HFFc6 (cell line): ENCODE measurements around the gene MYO9B. TPM values are rescaled to one million over a fixed set of nuclear protein-coding genes. Genes with fewer than 3 reads are reported as not detected.

Experiments used
- DNase-seq: peaks from one replicate; pipeline ENCODE4 v3.0.0-alpha.2; 2018
- H3K27ac Mint-ChIP-seq: 2 replicates; pipeline ENCODE4 v1.8.0; 2020; ENCODE audit warnings: mild to moderate bottlenecking, mixed read lengths
- H3K27me3 Mint-ChIP-seq: 2 replicates; pipeline ENCODE4 v1.8.0; 2021; ENCODE audit warnings: mild to moderate bottlenecking, moderate library complexity, mixed read lengths; ENCODE audit not compliant: insufficient read depth
- H3K36me3 Mint-ChIP-seq: 2 replicates; pipeline ENCODE4 v1.8.0; 2021; ENCODE audit warnings: low read depth, mixed read lengths
- H3K4me1 Mint-ChIP-seq: 2 replicates; pipeline ENCODE4 v1.8.0; 2020; ENCODE audit warnings: low read depth, mixed read lengths
- H3K4me3 Mint-ChIP-seq: 2 replicates; pipeline ENCODE4 v1.8.0; 2020; ENCODE audit warnings: mild to moderate bottlenecking, moderate library complexity, mixed read lengths
- H3K9me3 Mint-ChIP-seq: 2 replicates; pipeline ENCODE4 v1.8.0; 2020; ENCODE audit warnings: mild to moderate bottlenecking, mixed read lengths
- total RNA-seq, 6 experiments: library from RNA; stranded (reverse); fragmentation: NEBNext Ultra II Directional; extraction: Animal tissue kit (Norgen Biotek cat#: 25700); gene quantifications; 2 replicates in 1 of 6; 3 replicates in 5 of 6; pipeline ENCODE4 v1.2.3, GENCODE V29; 2021
- TF ChIP-seq, protein P1 (sequence below): fragments of 200-600 bp; sonication (generic); IDR thresholded peaks from 2 replicates; pipeline ENCODE4 v1.5.0; 2021; ENCODE audit warnings: antibody characterized with exemption, mild to moderate bottlenecking

The MYO9B gene
- total RNA-seq, 6 experiments from 2014 or later, result 81.2 to 89.0 (median 83.4) TPM

DNA sequence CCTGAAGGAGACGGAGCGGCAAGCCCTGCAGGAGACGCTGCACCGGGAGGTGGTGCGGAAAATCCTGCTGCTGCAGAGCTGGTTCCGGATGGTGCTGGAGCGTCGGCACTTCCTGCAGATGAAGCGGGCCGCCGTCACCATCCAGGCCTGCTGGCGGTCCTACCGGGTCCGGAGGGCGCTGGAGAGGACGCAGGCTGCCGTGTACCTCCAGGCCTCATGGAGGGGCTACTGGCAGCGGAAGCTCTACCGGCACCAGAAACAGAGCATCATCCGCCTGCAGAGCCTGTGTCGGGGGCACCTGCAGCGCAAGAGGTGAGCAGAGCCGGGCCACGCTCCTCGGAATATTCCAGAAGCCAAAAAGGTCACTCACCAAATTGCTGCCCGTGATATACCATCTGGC is 117.2 kb downstream of the MYO9B start:
- Mint-ChIP-seq H3K4me3 (no peak overlapping the region), H3K4me1 (no peaks in the 10 kb centered on the region), H3K27me3 (peaks cover 2% of the 10 kb centered on the region), H3K27ac (no peak overlapping the region), H3K36me3 (peaks cover 25% of the 10 kb centered on the region), H3K9me3 (no peaks in the 10 kb centered on the region)
- no peak for DNase-seq
- TF ChIP-seq, protein P1, sequence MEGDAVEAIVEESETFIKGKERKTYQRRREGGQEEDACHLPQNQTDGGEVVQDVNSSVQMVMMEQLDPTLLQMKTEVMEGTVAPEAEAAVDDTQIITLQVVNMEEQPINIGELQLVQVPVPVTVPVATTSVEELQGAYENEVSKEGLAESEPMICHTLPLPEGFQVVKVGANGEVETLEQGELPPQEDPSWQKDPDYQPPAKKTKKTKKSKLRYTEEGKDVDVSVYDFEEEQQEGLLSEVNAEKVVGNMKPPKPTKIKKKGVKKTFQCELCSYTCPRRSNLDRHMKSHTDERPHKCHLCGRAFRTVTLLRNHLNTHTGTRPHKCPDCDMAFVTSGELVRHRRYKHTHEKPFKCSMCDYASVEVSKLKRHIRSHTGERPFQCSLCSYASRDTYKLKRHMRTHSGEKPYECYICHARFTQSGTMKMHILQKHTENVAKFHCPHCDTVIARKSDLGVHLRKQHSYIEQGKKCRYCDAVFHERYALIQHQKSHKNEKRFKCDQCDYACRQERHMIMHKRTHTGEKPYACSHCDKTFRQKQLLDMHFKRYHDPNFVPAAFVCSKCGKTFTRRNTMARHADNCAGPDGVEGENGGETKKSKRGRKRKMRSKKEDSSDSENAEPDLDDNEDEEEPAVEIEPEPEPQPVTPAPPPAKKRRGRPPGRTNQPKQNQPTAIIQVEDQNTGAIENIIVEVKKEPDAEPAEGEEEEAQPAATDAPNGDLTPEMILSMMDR, result no peak

DNA sequence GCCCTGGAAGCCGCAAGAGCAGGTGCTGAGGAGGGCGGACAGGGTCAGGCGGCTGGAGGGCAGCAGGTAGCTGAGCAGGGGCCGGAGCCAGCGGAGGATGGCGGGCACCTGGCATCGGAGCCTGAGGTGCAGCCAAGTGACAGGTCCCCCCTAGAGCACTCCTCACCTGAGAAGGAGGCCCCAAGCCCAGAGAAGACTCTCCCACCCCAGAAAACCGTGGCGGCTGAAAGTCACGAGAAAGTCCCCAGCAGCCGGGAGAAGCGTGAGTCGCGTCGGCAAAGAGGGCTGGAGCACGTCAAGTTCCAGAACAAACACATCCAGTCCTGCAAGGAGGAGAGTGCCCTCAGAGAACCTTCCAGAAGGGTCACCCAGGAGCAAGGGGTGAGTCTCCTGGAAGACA is 119.0 kb downstream of the MYO9B start:
- TF ChIP-seq, protein P1, result no peak
- Mint-ChIP-seq H3K27ac (no peak overlapping the region), H3K4me3 (no peak overlapping the region), H3K27me3 (peaks cover 2% of the 10 kb centered on the region), H3K36me3 (peaks cover 38% of the 10 kb centered on the region), H3K4me1 (no peaks in the 10 kb centered on the region), H3K9me3 (no peaks in the 10 kb centered on the region)
- DNase-seq, result no peak

DNA sequence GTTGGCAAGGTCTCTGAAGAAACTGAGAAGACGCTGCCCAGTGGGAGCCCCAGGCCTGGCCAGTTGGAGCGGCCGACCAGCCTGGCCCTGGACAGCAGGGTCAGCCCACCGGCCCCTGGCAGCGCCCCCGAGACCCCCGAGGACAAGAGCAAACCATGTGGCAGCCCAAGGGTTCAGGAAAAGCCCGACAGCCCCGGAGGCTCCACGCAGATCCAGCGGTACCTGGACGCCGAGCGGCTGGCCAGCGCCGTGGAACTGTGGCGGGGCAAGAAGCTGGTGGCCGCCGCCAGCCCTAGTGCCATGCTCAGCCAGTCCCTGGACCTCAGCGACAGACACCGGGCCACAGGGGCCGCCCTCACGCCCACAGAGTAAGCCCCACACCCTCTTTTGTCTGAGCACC is 119.5 kb downstream of the MYO9B start:
- Mint-ChIP-seq H3K27ac (no peak overlapping the region), H3K4me3 (no peak overlapping the region), H3K9me3 (no peaks in the 10 kb centered on the region), H3K4me1 (no peaks in the 10 kb centered on the region), H3K27me3 (peaks cover 2% of the 10 kb centered on the region), H3K36me3 (peaks cover 38% of the 10 kb centered on the region)
- DNase-seq, result no peak
- TF ChIP-seq, protein P1, result no peak

DNA sequence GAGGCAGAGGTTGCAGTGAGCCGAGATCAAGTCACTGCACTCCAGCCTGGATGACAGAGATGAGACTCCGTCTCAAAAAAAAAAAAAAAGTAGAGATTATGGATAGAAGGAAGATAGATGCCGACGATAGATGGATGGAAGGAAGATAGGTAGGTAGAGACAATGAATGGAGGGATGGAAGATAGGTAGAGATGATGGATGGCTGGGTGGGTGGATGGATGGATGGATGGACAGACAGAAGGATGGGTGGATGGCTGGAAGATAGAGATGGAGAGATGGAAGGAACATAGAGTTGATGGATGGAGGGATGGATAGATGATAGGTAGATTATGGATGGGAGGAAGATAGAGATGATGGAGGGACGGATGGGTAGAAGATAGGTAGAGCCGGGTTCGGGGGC is 121.0 kb downstream of the MYO9B start:
- Mint-ChIP-seq H3K9me3 (no peaks in the 10 kb centered on the region), H3K36me3 (peaks cover 52% of the 10 kb centered on the region), H3K27me3 (peaks cover 5% of the 10 kb centered on the region), H3K4me1 (no peaks in the 10 kb centered on the region), H3K27ac (no peak overlapping the region), H3K4me3 (no peak overlapping the region)
- DNase-seq, result no peak
- TF ChIP-seq, protein P1, result no peak

DNA sequence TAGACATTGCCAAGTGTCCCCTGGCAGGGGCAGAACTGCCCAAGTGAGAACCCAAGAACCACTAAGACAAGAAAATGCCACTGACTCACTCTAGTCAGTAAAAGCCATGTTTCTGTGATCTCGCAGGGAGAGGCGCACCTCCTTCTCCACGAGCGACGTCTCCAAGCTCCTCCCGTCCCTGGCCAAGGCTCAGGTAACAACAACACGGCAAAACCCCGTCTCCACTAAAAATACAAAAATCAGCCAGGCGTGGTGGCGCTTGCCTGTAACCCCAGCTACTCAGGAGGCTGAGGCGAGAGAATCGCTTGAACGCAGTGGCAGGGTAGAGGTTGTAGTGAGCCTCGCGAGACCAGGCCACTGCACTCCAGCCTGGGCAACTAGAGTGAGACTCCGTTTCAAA is 122.1 kb downstream of the MYO9B start:
- Mint-ChIP-seq H3K4me1 (no peaks in the 10 kb centered on the region), H3K27me3 (peaks cover 8% of the 10 kb centered on the region), H3K36me3 (peaks cover 62% of the 10 kb centered on the region), H3K9me3 (no peaks in the 10 kb centered on the region), H3K27ac (no peak overlapping the region), H3K4me3 (no peak overlapping the region)
- TF ChIP-seq, protein P1, result no peak
- no peak for DNase-seq
